ENCODE data around the gene LRIT3. TPM values are rescaled to one million over a fixed set of nuclear protein-coding genes. Genes with fewer than 3 reads are reported as not detected.

The LRIT3 gene
- total and polyA plus RNA-seq, 2 donors (not counting 3 experiments of a cell fraction or from before 2014, with no cell fraction given), result 0.06 to 0.13 TPM

- TF ChIP-seq FOS (IDR thresholded peaks at IDR 0.05; ENCODE audit: borderline replicate concordance, insufficient read depth, low read length), result no peak
- TF ChIP-seq JUN (IDR thresholded peaks at IDR 0.05; ENCODE audit: borderline replicate concordance, insufficient read depth, insufficient read length, low read depth), result no peak
- TF ChIP-seq GATA2 (IDR thresholded peaks at IDR 0.05; ENCODE audit: insufficient read depth, insufficient read length, low read depth, low read length), result no peak
- no peak for TF ChIP-seq MAX (IDR thresholded peaks at IDR 0.05; ENCODE audit: insufficient read depth, insufficient read length)
- TF ChIP-seq POLR2A (IDR thresholded peaks at IDR 0.05; ENCODE audit: low read depth, low read length), result no peak
- TF ChIP-seq POLR2AphosphoS5 (IDR thresholded peaks at IDR 0.05; ENCODE audit: insufficient read depth, low read depth, low read length), result no peak
- TF ChIP-seq CTCF (IDR thresholded peaks at IDR 0.05; ENCODE audit: extremely low read depth in 1 of 2, insufficient read depth in 1 of 2, low read depth in 1 of 2, low read length in 2 of 2), result no peak
- no peak for TF ChIP-seq MYC (IDR thresholded peaks at IDR 0.05; ENCODE audit: low read depth, low read length)
- no peak for TF ChIP-seq EZH2 (IDR thresholded peaks at IDR 0.05; ENCODE audit: borderline replicate concordance, low read depth, low read length, severe bottlenecking)
- dilution Hi-C loops (cut with MboI; ENCODE audit: extremely low pct_ligation_motif_present, low sequenced_read_pairs) (no loop called here), intact Hi-C loops (cut with micrococcal nuclease) (no loop called here)
- H3K9me1 ChIP-seq (replicated peaks; ENCODE audit: control insufficient read depth, extremely low read depth, insufficient read depth, low read length), result no peaks in the 10 kb centered on the region
- H3K9me3 ChIP-seq (replicated peaks; ENCODE audit: control insufficient read depth, insufficient read depth, low read length), result no peaks in the 10 kb centered on the region
- H3K36me3 ChIP-seq (ENCODE audit: control insufficient read depth in 2 of 2, extremely low read depth in 1 of 2, insufficient read depth in 2 of 2, low read length in 2 of 2), result no peaks in the 10 kb centered on the region
- H3K9ac ChIP-seq (replicated peaks; ENCODE audit: extremely low read depth, insufficient read depth, low read length), result no peak overlapping the region
- CTCF ChIA-PET, result no interaction called here
- no peaks in the 10 kb centered on the region for H3K4me1 ChIP-seq (ENCODE audit: control insufficient read depth, extremely low read depth, insufficient read depth, low read length)
- DNase-seq (ENCODE audit: low read depth, low spot score), result no peak
- BruUV-seq (replicated peaks), result no TSS peak
- no peaks in the 10 kb centered on the region for H3K27me3 ChIP-seq (ENCODE audit: control insufficient read depth in 2 of 2, insufficient read depth in 2 of 2, low read length in 2 of 2)
- no peaks in the 10 kb centered on the region for H4K20me1 ChIP-seq (replicated peaks; ENCODE audit: control insufficient read depth, extremely low read depth, insufficient read depth, low read length)
- no peaks in the 10 kb centered on the region for H3K79me2 ChIP-seq (ENCODE audit: control insufficient read depth, insufficient read depth, low read length)
- POLR2A ChIA-PET, result no interaction called here
- H3K4me2 ChIP-seq (ENCODE audit: insufficient read depth, low read length), result no peak overlapping the region
- H3K4me3 ChIP-seq (replicated peaks in 1 of 3; ENCODE audit: insufficient read depth in 1 of 3, low read depth in 1 of 3, low read length in 3 of 3), result no peak overlapping the region
- FAIRE-seq, result no peak
- H3K27ac ChIP-seq (ENCODE audit: insufficient read depth, low read depth, low read length), result no peak overlapping the region
- no peak overlapping the region for H2AFZ ChIP-seq (ENCODE audit: low read depth, low read length)
Observed at GRCh38 chr4:109879636-109880314, 31.9 kb downstream of the LRIT3 start.
